NCI-H1930 (cell line): ENCODE data around the gene WWTR1.
A peak's percentile ranks its signal among the peaks of the same experiment; 100 is the strongest.

Experiments
- DNase-seq, 2 experiments: peaks; one replicate each; lab custom pipeline; 2025; lab: John Stamatoyannopoulos, UW

WWTR1 gene

GRCh38 chr3:149532489-149533180 is 125.2 kb downstream of the WWTR1 start:
- DNase-seq: no peak

- DNase-seq: no peak
Observed at GRCh38 chr3:149529099-149529498, 128.7 kb downstream of the WWTR1 start.

- no peak for DNase-seq
Observed at GRCh38 chr3:149528340-149528650, 129.5 kb downstream of the WWTR1 start.

- no peak for DNase-seq
Observed at GRCh38 chr3:149527531-149528339, 130.1 kb downstream of the WWTR1 start.

GRCh38 chr3:149523512-149524299 is 134.1 kb downstream of the WWTR1 start:
- DNase-seq: no peak

GRCh38 chr3:149519912-149520311 is 137.9 kb downstream of the WWTR1 start:
- no peak for DNase-seq

- no peak for DNase-seq
Observed at GRCh38 chr3:149516920-149517319, 140.9 kb downstream of the WWTR1 start.

- no peak for DNase-seq
Observed at GRCh38 chr3:149515249-149515648, 142.6 kb downstream of the WWTR1 start.

- no peak for DNase-seq
Observed at GRCh38 chr3:149514471-149514870, 143.4 kb downstream of the WWTR1 start.

GRCh38 chr3:149512073-149512782 is 145.6 kb downstream of the WWTR1 start:
- DNase-seq: peak; percentile 33 to 57

- DNase-seq: no peak
Observed at GRCh38 chr3:149511040-149511626, 146.7 kb downstream of the WWTR1 start.

GRCh38 chr3:149510480-149510879 is 147.3 kb downstream of the WWTR1 start:
- no peak for DNase-seq

- no peak for DNase-seq
Observed at GRCh38 chr3:149509526-149509925, 148.3 kb downstream of the WWTR1 start.

- no peak for DNase-seq
Observed at GRCh38 chr3:149507491-149508324, 150.1 kb downstream of the WWTR1 start.

GRCh38 chr3:149506965-149507364 is 150.9 kb downstream of the WWTR1 start:
- DNase-seq: no peak

GRCh38 chr3:149506540-149506939 is 151.3 kb downstream of the WWTR1 start:
- DNase-seq: no peak

- no peak for DNase-seq
Observed at GRCh38 chr3:149502438-149502837, 155.4 kb downstream of the WWTR1 start.

- no peak for DNase-seq
Observed at GRCh38 chr3:149501524-149501923, 156.3 kb downstream of the WWTR1 start.

- no peak for DNase-seq
Observed at GRCh38 chr3:149497966-149498670, 159.7 kb downstream of the WWTR1 start.

- DNase-seq: no peak
Observed at GRCh38 chr3:149496891-149497290, 160.9 kb downstream of the WWTR1 start.
